Skeletal muscle satellite cell (primary cell): ENCODE measurements around the gene ADAMTS16.

Source experiments
- H3K27me3 ChIP-seq: 2 replicates; pipeline ENCODE4 v1.7.0; 2013; ENCODE audit warnings: low read length; ENCODE audit not compliant: control insufficient read depth, insufficient read depth
- H3K36me3 ChIP-seq: 2 replicates; pipeline ENCODE4 v1.7.0; 2013; ENCODE audit warnings: mild to moderate bottlenecking, control low read depth, low read length; ENCODE audit not compliant: insufficient read depth
- H3K4me1 ChIP-seq: 2 replicates; pipeline ENCODE4 v1.7.0; 2013; ENCODE audit warnings: low read length; ENCODE audit not compliant: control insufficient read depth, insufficient read depth
- H3K4me2 ChIP-seq: 2 replicates; pipeline ENCODE4 v1.7.0; 2013; ENCODE audit warnings: mild to moderate bottlenecking, low read length
- H3K4me3 ChIP-seq: 2 replicates; pipeline ENCODE4 v1.7.0; 2013; ENCODE audit warnings: low read length
- H3K9ac ChIP-seq: 2 replicates; pipeline ENCODE4 v1.7.0; 2013; ENCODE audit warnings: mild to moderate bottlenecking, low read depth, low read length, moderate library complexity
- H3K9me3 ChIP-seq: replicated peaks from 2 replicates; pipeline ENCODE4 v1.7.0; 2013; ENCODE audit warnings: mild to moderate bottlenecking, control low read depth, low read length

Gene ADAMTS16

DNA sequence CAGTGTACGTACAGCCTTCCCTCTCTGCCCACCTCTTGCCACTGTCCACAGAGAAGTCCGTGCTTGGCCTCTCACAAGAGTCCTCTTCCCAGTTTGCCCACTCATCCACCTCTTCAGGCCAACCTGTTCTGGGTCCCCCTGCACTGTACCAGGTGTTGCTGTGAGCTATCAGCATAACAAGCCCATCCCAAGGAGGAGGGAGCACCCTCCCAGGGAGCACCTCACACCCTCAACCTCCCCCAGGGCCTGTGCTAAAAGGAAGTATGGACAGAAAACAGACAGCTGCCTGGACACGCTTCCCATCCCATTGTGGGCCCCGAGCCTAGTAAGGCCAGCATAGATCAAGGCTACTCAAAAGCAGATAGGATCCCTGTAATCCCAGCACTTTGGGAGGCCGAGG is 168.2 kb downstream of the ADAMTS16 start:
- H3K27me3 ChIP-seq, result no peaks in the 10 kb centered on the region
- H3K4me1 ChIP-seq, result peaks cover 7% of the 10 kb centered on the region
- H3K4me2 ChIP-seq, result no peak overlapping the region
- H3K9me3 ChIP-seq, result no peaks in the 10 kb centered on the region
- no peaks in the 10 kb centered on the region for H3K36me3 ChIP-seq
- H3K4me3 ChIP-seq, result no peak overlapping the region
- H3K9ac ChIP-seq, result no peak overlapping the region

DNA sequence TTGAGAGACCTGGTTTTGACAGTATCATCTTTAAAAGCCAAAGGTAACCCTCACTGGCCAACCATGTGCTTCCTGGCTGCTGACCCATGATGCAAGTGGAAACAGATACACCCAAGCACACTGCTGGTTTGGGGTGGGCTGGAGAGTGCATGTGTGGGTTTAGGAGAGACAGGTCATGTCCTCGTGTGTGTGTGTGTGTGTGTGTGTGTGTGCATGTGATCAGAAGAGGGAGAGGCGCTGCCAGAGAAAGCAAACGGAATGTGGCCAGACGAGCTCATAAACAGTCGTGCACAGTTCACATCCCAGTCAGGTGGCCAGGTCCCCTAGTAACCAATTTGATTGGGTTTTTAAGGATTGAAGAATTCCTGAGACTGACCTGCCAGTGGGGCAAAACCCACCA is 169.5 kb downstream of the ADAMTS16 start:
- no peaks in the 10 kb centered on the region for H3K27me3 ChIP-seq
- H3K4me2 ChIP-seq, result no peak overlapping the region
- no peaks in the 10 kb centered on the region for H3K9me3 ChIP-seq
- H3K4me3 ChIP-seq, result no peak overlapping the region
- peaks cover 10% of the 10 kb centered on the region for H3K4me1 ChIP-seq
- no peak overlapping the region for H3K9ac ChIP-seq
- H3K36me3 ChIP-seq, result no peaks in the 10 kb centered on the region

DNA sequence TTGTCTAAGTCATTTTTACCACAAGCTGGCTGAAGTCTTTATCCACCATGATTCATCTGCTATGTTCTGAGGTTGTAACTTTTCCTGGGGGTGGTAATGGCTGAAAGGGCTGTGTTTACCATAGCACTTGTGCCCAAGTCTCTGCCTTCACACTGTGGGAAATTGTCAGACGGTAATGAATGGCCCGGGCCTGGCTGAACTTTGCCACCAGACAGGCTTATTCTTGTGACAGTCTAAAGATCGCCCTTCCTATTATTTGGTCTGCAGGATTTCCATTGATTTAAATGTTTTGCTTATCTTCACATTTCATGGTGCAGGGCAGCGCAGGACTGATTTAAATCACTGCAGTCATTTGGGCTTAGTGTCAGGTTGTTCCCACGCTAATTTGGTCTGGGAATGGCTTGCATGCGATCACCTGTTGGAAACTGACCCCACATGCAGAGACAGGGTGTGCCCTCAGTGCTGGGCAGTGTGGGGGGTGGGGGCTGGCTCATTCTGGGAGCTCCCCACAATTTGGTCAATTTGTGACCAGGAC is 173.0 kb downstream of the ADAMTS16 start:
- Histone ChIP-seq H3K27me3 (no peaks in the 10 kb centered on the region), H3K9me3 (no peaks in the 10 kb centered on the region), H3K36me3 (no peaks in the 10 kb centered on the region), H3K4me3 (no peak overlapping the region), H3K4me2 (no peak overlapping the region), H3K9ac (no peak overlapping the region), H3K4me1 (peaks cover 21% of the 10 kb centered on the region)

DNA sequence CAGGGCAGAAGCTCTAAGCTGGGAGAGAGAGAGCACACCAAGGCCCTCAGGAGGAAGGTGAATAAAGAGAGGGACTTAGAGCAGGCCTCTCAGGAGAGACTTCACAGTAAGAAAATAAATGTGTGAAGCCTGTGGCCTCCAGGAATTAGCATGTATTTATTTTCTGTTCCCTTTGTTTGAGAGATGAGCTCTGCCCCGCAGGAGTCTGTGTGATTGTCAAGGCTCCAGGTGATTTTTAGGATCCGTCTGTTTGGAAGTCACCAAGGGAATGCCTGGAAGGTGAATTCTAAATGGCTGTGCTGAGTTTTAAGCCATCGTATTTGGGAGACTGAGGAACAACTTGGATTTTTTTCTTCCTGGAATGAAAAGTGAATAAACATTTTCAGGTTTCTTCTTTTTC is 174.0 kb downstream of the ADAMTS16 start:
- Histone ChIP-seq H3K36me3 (no peaks in the 10 kb centered on the region), H3K4me2 (no peak overlapping the region), H3K27me3 (peaks cover 3% of the 10 kb centered on the region), H3K4me3 (no peak overlapping the region), H3K4me1 (peaks cover 31% of the 10 kb centered on the region), H3K9ac (no peak overlapping the region), H3K9me3 (no peaks in the 10 kb centered on the region)

DNA sequence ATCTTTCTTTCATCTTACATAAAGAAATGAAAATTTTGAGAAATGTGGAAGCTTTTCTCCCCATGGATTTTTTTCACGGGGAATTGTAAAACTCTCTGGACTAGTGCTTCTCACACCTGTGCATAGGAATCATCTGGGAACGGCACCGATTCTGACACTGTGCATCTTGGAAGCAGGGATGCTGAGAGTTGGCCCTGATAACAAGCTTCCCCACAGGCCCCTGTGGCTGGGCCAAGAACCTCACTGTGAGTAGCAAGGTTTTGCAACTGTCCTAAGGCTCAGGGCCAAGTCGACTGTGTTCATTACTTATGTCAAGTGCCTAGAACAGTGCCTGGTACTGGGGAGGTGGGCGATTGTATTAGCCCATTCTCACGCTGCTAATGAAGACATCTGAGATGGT is 174.5 kb downstream of the ADAMTS16 start:
- no peaks in the 10 kb centered on the region for H3K9me3 ChIP-seq
- peaks cover 6% of the 10 kb centered on the region for H3K27me3 ChIP-seq
- no peaks in the 10 kb centered on the region for H3K36me3 ChIP-seq

DNA sequence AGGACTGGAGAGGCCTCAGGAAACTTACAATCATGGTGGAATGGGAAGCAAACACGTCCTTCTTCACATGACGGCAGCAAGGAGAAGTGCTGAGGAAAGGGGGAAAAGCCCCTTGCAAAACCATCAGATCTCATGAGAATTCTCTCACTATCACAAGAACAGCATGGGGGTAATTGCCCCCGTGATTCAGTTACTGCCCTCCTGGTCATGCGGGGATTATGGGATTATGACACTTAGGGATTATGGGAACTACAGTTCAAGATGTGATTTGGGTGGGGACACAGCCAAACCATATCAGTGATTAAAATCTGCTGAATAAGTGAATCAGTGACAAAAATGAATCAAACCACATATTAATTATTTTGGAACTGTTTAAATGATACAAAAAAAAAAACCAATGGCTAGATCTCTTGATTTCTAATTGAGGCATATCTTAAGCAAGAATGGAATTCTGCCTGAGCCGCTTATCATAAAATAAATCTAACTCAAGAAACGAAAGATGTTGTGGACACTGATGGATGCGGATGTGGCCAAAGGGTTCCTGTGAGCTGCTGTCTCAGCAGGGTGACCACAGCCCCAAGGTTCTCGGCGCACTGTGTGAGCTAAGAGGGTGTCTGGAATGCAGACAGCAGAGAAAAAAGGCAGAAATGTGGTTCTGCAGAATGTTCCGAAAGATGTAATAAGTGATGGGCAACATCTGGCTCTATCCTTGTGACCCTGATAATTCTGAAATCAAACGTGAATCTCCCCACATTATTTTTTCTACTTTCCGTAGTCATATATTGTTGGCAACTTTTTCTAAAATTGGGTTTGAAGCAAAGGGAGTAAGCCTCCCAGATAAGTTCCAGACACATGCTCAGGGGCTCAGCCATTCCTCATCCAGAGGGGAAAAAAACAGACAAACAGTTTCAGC is 175.2 kb downstream of the ADAMTS16 start:
- H3K9ac ChIP-seq, result no peak overlapping the region
- peaks cover 32% of the 10 kb centered on the region for H3K4me1 ChIP-seq
- H3K36me3 ChIP-seq, result no peaks in the 10 kb centered on the region
- H3K4me3 ChIP-seq, result no peak overlapping the region
- H3K9me3 ChIP-seq, result no peaks in the 10 kb centered on the region
- peaks cover 6% of the 10 kb centered on the region for H3K27me3 ChIP-seq
- no peak overlapping the region for H3K4me2 ChIP-seq

More for the DNA sequence above, 174.5 kb downstream of the ADAMTS16 start:
- Histone ChIP-seq H3K4me1 (peaks cover 32% of the 10 kb centered on the region), H3K9ac (no peak overlapping the region), H3K4me3 (no peak overlapping the region), H3K4me2 (no peak overlapping the region)

DNA sequence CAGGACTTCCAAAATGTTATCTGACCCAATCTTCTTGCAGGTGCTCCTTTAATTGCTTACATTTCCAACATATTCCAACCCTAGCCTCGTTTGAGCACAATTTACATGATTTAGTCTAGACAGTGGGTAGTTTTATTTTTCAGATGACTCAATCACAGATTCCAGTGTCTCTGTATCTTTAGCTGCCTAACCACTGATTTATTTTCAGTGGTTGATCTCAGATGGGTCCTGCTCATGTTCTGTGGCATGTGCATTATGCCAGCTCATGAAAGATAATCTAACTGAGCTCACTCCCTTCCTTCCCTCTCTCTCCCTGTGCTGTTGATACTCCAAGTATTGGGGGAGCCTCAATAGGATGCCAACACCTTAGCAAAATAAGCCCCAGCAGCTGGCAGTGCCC is 176.2 kb downstream of the ADAMTS16 start:
- H3K4me1 ChIP-seq, result peaks cover 32% of the 10 kb centered on the region
- H3K27me3 ChIP-seq, result peaks cover 6% of the 10 kb centered on the region
- no peaks in the 10 kb centered on the region for H3K9me3 ChIP-seq
- no peak overlapping the region for H3K4me2 ChIP-seq
- H3K4me3 ChIP-seq, result no peak overlapping the region
- H3K36me3 ChIP-seq, result no peaks in the 10 kb centered on the region
- H3K9ac ChIP-seq, result no peak overlapping the region

DNA sequence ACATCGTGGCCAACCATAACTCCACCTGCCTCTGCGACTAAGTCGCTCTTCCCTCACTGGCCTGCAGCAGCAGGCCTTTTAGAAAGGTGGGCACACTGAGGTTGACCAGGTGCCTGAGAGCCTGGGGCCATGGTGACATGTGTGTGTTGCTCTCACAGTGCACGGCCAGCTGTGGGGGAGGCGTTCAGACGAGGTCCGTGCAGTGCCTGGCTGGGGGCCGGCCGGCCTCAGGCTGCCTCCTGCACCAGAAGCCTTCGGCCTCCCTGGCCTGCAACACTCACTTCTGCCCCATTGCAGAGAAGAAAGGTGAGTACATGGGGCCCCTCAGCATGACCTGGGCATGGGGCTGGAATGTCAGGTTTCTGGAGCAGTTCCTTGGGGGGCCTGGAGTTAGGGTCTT is 177.8 kb downstream of the ADAMTS16 start:
- Histone ChIP-seq H3K27me3 (peaks cover 11% of the 10 kb centered on the region), H3K9me3 (no peaks in the 10 kb centered on the region), H3K4me2 (no peak overlapping the region), H3K9ac (no peak overlapping the region), H3K36me3 (no peaks in the 10 kb centered on the region), H3K4me3 (no peak overlapping the region), H3K4me1 (peaks cover 28% of the 10 kb centered on the region)

DNA sequence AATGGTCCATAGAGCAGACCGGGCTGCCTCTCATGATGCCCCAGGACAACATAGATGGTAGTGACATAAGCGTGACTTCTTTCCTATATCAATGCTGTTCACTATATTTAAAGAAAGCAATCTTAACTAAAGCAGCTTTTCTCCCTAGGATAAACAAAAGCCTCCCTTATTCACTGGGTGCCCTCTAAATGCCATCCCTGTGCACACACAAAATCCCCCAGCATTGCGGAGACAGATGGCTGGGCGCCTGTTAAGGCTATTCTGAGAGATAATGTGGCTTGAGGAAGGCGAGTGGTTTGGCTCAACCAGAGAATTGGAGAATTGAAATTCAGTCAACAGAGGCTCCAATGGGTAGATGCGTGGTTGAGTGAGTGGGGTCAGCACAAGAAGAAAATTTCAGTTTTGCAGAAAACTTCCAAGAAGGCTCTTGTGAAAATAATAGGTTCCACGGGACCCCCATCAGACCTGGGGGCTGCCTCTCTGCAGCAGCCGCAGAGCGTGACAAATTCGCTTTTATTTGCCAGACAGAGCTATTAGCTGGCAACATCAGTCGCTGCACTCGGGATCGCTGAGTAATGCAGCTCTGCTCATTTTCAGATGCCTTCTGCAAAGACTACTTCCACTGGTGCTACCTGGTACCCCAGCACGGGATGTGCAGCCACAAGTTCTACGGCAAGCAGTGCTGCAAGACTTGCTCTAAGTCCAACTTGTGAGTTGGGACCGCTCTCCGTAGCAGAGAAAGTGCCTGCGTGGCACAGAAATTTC is 178.5 kb downstream of the ADAMTS16 start:
- Histone ChIP-seq H3K4me3 (no peak overlapping the region), H3K36me3 (no peaks in the 10 kb centered on the region), H3K9ac (no peak overlapping the region), H3K27me3 (peaks cover 11% of the 10 kb centered on the region), H3K4me2 (no peak overlapping the region), H3K9me3 (no peaks in the 10 kb centered on the region), H3K4me1 (peaks cover 22% of the 10 kb centered on the region)

DNA sequence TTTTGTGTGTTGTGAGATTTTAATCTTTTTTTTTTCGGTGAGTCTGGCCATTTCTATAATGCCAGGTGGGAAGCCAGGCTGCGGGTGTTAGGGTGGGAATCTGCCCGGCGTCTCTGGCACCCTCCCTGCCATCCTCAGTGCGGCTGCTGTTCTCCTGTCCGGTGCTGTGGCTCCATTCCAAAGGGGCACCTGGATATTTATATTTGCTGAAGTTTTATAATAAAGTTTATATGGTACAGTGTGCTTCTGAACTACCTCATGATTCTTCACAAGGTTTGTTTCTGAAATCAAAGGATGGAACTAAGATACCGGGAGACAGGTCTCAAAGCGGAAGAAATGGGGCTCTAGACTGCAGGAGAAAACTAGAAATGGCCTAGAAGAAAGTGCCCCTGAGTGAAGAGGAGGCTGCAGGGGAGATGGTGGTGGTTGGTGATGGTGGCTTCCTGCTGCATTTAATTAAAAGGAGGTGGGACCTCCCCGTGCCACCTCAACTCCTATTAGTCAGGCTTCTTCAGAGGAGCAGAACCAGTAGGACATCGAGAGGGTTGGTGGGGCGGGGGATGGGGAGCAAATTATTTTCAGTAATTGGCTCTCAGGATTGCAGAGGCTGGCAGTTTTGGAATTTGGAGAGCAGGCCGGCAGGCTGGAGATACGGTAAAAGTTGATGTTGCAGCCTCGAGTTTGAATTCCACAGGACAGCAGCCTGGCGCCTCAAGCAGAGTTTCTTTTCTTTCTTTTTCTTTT is 180.1 kb downstream of the ADAMTS16 start:
- peaks cover 16% of the 10 kb centered on the region for H3K27me3 ChIP-seq
- no peak overlapping the region for H3K9ac ChIP-seq

DNA sequence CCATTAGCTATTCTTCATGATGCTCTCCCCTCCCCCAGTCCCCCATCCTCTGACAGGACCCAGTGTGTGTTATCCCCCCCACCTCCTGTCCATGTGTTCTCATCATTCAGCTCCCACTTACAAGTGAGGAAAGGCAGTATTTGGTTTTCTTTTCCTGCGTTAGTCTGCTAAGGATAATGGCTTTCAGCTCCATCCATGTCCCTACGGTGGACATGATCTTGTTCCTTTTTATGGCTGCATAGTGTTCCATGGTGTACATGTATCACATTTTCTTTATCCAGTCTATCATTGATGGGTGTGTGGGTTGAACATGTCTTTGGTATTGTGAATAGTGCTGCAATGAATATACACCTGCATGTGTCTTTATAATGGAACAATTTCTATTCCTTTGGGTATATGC is 181.0 kb downstream of the ADAMTS16 start:
- H3K36me3 ChIP-seq, result no peaks in the 10 kb centered on the region
- no peak overlapping the region for H3K9ac ChIP-seq
- no peaks in the 10 kb centered on the region for H3K9me3 ChIP-seq
- H3K27me3 ChIP-seq, result peaks cover 16% of the 10 kb centered on the region
- no peak overlapping the region for H3K4me2 ChIP-seq
- no peak overlapping the region for H3K4me3 ChIP-seq
- peaks cover 17% of the 10 kb centered on the region for H3K4me1 ChIP-seq

More for the DNA sequence above, 180.1 kb downstream of the ADAMTS16 start:
- H3K4me2 ChIP-seq, result no peak overlapping the region
- peaks cover 22% of the 10 kb centered on the region for H3K4me1 ChIP-seq
- no peaks in the 10 kb centered on the region for H3K36me3 ChIP-seq
- H3K9me3 ChIP-seq, result no peaks in the 10 kb centered on the region
- no peak overlapping the region for H3K4me3 ChIP-seq
